ENCODE results near the gene KCNH8.
A peak's percentile ranks its signal among the peaks of the same experiment; 100 is the strongest.

The KCNH8 gene

GRCh38 chr3:19248143-19248542 is 99.8 kb downstream of the KCNH8 start:
- H3K4me3 ChIP-seq (ENCODE audit: low read depth, low read length): no peak overlapping the region
- no peak for DNase-seq (ENCODE audit: low read depth)
- TF ChIP-seq CTCF (IDR thresholded peaks at IDR 0.05; ENCODE audit: control insufficient read depth, extremely low read depth, insufficient read depth): no peak

DNA sequence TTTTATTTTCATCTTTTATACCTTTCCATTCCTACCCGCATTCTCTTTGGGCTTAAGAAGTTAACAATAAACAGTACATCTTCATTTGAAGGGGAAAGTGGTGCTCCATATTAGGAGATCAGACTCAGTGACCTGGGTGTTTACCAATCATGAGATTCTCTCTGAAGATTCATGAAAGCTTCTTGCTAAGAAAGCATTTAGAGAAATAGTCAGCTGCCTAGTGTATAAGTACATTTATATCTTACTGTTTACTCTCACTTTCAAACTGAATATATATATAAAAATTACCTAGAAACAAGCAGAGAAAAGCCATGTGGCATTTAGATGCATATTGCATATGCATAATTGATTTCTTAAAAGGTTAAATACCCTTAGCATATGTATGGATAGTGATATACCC is 100.5 kb downstream of the KCNH8 start:
- no peak for DNase-seq (ENCODE audit: low read depth)
- H3K4me3 ChIP-seq (ENCODE audit: low read depth, low read length): no peak overlapping the region
- TF ChIP-seq CTCF (IDR thresholded peaks at IDR 0.05; ENCODE audit: control insufficient read depth, extremely low read depth, insufficient read depth): no peak

DNA sequence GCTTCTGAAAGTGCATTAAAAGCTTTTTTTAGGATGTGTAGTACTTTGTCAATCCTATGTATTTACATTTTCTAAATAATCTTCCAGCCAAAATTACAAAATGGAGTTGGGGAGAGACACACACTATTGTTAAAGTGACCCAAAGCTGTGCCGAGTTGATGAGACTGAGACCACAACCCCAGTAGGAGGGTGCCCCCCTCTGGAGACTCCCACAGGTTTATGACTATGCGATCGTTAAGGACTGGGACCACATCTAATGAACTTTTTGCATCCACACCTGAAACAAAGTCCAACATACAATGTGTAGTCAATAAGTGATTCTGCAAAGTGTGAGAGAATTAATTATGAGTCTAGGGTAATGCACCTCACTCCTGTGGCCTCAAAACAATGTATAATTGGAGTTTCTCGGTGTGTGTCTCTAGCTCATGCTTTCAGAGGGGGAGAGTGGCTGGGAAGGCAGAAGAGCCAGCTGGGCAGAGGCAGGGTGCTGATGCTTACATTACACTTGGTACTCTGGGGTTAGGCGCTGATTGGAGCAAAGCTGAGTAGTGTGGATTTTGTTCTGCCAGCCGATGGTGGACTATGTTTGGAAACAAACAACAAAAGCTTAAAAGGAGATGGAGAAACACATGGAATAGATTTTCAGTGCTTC is 102.8 kb downstream of the KCNH8 start:
- no peak overlapping the region for H3K4me3 ChIP-seq (ENCODE audit: low read depth, low read length)
- no peak for DNase-seq (ENCODE audit: low read depth)

DNA sequence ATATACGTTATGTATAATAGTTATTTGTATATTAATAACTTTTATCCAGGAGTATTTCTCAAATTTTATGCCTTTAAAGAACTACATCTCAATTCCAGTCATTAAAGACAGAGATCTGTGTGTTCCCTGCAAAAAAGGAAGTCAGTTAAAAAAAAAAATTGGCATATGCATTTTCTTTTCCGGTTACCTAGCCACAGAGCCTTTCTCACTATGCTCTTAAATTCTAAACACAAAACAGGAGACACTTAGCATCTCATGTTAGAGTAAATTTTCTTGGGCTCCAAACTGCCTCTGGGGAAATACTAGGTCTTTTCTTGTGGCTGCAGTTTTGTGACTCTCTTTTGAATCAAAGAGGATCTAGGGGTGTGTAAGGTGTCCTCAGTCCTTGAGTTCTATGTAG is 105.9 kb downstream of the KCNH8 start:
- DNase-seq (ENCODE audit: low read depth): no peak
- H3K4me3 ChIP-seq (ENCODE audit: low read depth, low read length): no peak overlapping the region
- no peak for TF ChIP-seq CTCF (IDR thresholded peaks at IDR 0.05; ENCODE audit: control insufficient read depth, extremely low read depth, insufficient read depth)

More for the DNA sequence above, 102.8 kb downstream of the KCNH8 start:
- no peak for TF ChIP-seq CTCF (IDR thresholded peaks at IDR 0.05; ENCODE audit: control insufficient read depth, extremely low read depth, insufficient read depth)

DNA sequence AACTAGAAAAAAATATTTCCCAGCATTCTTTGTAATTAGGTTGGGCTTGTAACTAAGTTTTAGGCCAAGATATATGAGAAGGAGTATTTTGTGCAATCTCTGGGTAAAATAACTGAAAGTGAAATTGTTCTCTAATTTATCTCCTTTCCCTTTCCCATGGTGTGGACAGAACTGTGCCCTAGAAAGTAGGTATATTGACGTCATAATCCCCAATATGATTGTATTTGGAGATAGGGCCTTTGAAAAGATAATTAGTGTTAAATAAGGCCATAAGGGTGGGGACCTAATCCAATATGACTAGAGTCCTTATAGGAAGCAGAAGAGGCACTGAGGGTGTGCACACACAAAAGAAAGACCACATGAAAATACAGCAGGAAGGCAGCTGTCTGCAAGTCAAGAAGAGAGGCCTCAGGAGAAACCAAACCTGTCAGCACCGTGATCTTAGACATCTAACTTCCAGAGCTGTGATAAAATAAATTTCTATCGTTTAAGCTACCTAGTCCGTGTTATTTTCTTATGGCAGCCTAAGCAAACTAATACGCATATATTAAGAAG is 106.6 kb downstream of the KCNH8 start:
- no peak for DNase-seq (ENCODE audit: low read depth)
- no peak for TF ChIP-seq CTCF (IDR thresholded peaks at IDR 0.05; ENCODE audit: control insufficient read depth, extremely low read depth, insufficient read depth)
- H3K4me3 ChIP-seq (ENCODE audit: low read depth, low read length): no peak overlapping the region

GRCh38 chr3:19256313-19256712 is 108.0 kb downstream of the KCNH8 start:
- no peak for DNase-seq (ENCODE audit: low read depth)
- TF ChIP-seq CTCF (IDR thresholded peaks at IDR 0.05; ENCODE audit: control insufficient read depth, extremely low read depth, insufficient read depth): peak; percentile 65
- H3K4me3 ChIP-seq (ENCODE audit: low read depth, low read length): no peak overlapping the region

DNA sequence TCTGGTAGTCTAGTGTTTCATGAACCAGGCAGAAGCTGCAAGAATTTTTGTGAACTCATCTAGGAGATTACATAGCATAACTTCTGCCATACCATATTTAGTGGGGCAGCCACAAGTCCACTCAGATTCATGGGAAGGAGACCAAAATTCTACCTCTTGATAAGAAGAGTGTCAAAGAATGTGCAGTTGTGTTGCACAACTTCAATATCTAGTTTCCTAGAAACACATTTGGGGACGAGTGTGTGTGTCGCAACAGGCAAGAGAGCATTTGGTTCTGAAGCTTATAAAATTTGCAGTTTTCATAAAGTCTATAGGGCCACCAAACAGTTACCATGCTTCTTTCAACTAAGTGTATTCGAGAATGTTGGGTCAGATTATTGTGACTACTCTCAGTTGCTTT is 115.3 kb downstream of the KCNH8 start:
- H3K4me3 ChIP-seq (ENCODE audit: low read depth, low read length): no peak overlapping the region
- TF ChIP-seq CTCF (IDR thresholded peaks at IDR 0.05; ENCODE audit: control insufficient read depth, extremely low read depth, insufficient read depth): no peak
- no peak for DNase-seq (ENCODE audit: low read depth)

All from LNCaP clone FGC (cell line).